Psoas muscle (tissue), 8 donors: ENCODE measurements around the gene ZNF385B. TPM values are rescaled to one million over a fixed set of nuclear protein-coding genes. Genes with fewer than 3 reads are reported as not detected.
A peak's percentile ranks its signal among the peaks of the same experiment; 100 is the strongest.

Experiments
- ATAC-seq, 4 donors: fragments of 200-7000 bp; cut with Tn5 transposase; one replicate each; pipeline ENCODE4 v1.9.1; 2020; ENCODE audit warnings: moderate library complexity in 3 of 4, mild to moderate bottlenecking in 2 of 4
- DNase-seq, 2 donors: peaks; one replicate each; pipeline ENCODE4 v3.0.0-alpha.2; 2020
- H3K27ac ChIP-seq: fragments of 200-600 bp; one replicate; pipeline ENCODE4 v1.8.0; 2022
- H3K27me3 ChIP-seq, 3 donors: fragments of 200-600 bp in 1 of 3; one replicate each; pipeline versions ENCODE4 v1.6.1 to v1.8.0; 2013 to 2022; ENCODE audit warnings: low read length in 2 of 3, mild to moderate bottlenecking in 2 of 3, moderate library complexity in 1 of 3; ENCODE audit not compliant: insufficient read depth in 3 of 3
- H3K36me3 ChIP-seq, 2 donors: fragments of 200-600 bp in 1 of 2; one replicate each; pipeline versions ENCODE4 v1.6.1 to v1.8.0; 2013 to 2022; ENCODE audit warnings: low read depth in 1 of 2, mild to moderate bottlenecking in 1 of 2, moderate library complexity in 1 of 2; ENCODE audit not compliant: insufficient read depth in 1 of 2
- H3K4me1 ChIP-seq: fragments of 200-600 bp; one replicate; pipeline ENCODE4 v1.8.0; 2022
- H3K4me3 ChIP-seq: fragments of 200-600 bp; one replicate; pipeline ENCODE4 v1.8.0; 2022; ENCODE audit warnings: mild to moderate bottlenecking
- H3K9me3 ChIP-seq: fragments of 200-600 bp; one replicate; pipeline ENCODE4 v1.8.0; 2022
- CTCF ChIP-seq: fragments of 200-600 bp; IDR thresholded peaks from one replicate; pipeline ENCODE4 v1.8.0; 2022; ENCODE audit warnings: antibody characterized with exemption
- WGBS, 3 donors: extraction: QIAGEN DNeasy Blood & Tissue Kit; methylation state at CpG; one replicate each; pipeline versions ENCODE4 v1.1.6 to v1.1.7; 2013; 5-methylcytosine and 5-hydroxymethylcytosine counted together
- intact Hi-C, 2 donors: fragments of 100-400 bp; cut with DNase I; formaldehyde crosslinking; loops; one replicate each; pipeline versions ENCODE4 v1.11.0 to v1.14.2; 2022
- polyA plus RNA-seq, 3 donors: library from polyadenylated mRNA; stranded (reverse); fragments of 200-250 nt; gene quantifications; one replicate each; pipeline ENCODE4 v1.2.3, GENCODE V29; 2013
- total RNA-seq, 4 donors: library from RNA; stranded (reverse); fragmentation: NEBNext Ultra II Directional in 2 of 4; extraction: Animal tissue kit (Norgen Biotek cat#: 25700) in 2 of 4; gene quantifications; one replicate each; pipeline versions ENCODE4 v1.2.1 to v1.2.4, GENCODE V29; 2021 to 2023
- donor health status: healthy with polysubstance abuse.
- donor health status: DM: no; HTN: no; CAD: no; lungs with moderate emphysema.
- donor health status: Bipolar disorder and iron deficiency.
- donor health status: healthy.
- donor health status: DM: yes; HTN: yes; CAD: no.
- donor health status: DM: no; HTN: no; CAD: no.
- donor health status: DM: no; HTN: no; CAD: no.
- donor health status: DM: yes; HTN: yes; CAD: no.

ZNF385B gene
- total and polyA plus RNA-seq, 7 donors = 8.8 to 42.9 (median 18.1) TPM

DNA sequence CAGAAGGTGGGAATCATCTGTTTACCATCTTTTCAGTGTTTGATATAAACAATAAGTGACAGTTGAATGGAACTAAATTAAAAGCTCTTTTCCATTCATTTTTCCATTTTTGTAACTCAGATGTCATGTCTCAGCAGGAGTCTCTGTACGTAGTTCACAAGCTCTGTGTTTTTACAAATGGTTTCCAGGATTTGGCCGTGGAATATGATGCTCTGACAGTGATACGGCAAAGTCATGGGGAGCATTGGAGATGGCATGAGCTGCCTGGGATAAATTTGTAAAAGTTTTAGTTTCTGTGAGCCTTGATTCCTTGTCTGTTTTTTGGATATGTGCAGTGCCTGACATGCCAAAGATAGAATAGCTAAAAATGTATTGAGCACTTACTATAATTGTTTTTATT, 428.7 kb downstream of the ZNF385B start:
- no peak for DNase-seq
- no peak for ATAC-seq
- H3K36me3 ChIP-seq = no peaks in the 10 kb centered on the region
- H3K27me3 ChIP-seq = peaks cover 0 to 1% (median 0%) of the 10 kb centered on the region in 3 donors
- TF ChIP-seq CTCF = no peak
- H3K4me1 ChIP-seq = no peaks in the 10 kb centered on the region
- H3K9me3 ChIP-seq = no peaks in the 10 kb centered on the region
- intact Hi-C loops = no loop called here
- 85 to 92% (median 89%) methylated on average over 3 of the region's 3 CpGs for WGBS, 3 donors
- H3K4me3 ChIP-seq = no peak overlapping the region
- no peak overlapping the region for H3K27ac ChIP-seq

- Histone ChIP-seq H3K27me3 (peaks cover 0 to 1% (median 0%) of the 10 kb centered on the region in 3 donors), H3K27ac (no peak overlapping the region), H3K4me1 (no peaks in the 10 kb centered on the region), H3K9me3 (no peaks in the 10 kb centered on the region), H3K36me3 (no peaks in the 10 kb centered on the region), H3K4me3 (no peak overlapping the region)
- intact Hi-C loops = loop anchor here in 1 of 2 donors (10.0 kb wide), 1 partner anchor 205 kb away; no protein-coding TSS in a partner anchor
- DNase-seq (no peak), ATAC-seq (no peak)
- 87 to 89% (median 88%) methylated on average over 2 of the region's 2 CpGs for WGBS, 3 donors
- TF ChIP-seq CTCF = no peak
Measured at GRCh38 chr2:179429597-179429996, 431.8 kb downstream of the ZNF385B start.

DNA sequence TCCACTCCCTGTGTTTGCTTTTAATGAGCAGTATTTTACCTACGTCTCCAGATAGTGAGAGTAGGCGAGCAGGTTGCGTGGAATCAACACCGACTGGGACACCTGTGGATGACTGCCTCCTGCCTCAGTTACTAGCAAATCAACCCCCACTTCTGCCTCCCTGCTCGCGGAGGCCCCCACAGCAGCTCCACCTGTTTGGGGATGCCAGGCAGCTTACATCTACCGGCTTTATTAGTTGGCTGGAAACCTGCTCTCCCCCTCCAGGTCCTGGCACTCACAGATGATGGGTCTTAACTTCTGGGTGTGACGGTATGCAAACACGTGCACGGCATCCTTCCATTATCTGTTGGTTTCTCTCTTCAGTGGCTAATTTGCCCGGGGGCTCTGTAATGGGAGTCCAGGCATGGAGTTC, 432.3 kb downstream of the ZNF385B start:
- no peaks in the 10 kb centered on the region for H3K4me1 ChIP-seq
- ATAC-seq = peak in 2 of 4 donors; percentile 5 to 22

GRCh38 chr2:179428649-179429048, 432.8 kb downstream of the ZNF385B start:
- no peaks in the 10 kb centered on the region for H3K9me3 ChIP-seq
- 6 to 11% (median 7%) methylated on average over 7 of the region's 7 CpGs for WGBS, 3 donors
- TF ChIP-seq CTCF = no peak
- DNase-seq (no peak), ATAC-seq (peak in 2 of 4 donors; percentile 22 to 28)
- no peaks in the 10 kb centered on the region for H3K4me1 ChIP-seq
- no peaks in the 10 kb centered on the region for H3K36me3 ChIP-seq
- H3K27ac ChIP-seq = no peak overlapping the region
- intact Hi-C loops = loop anchor here in 1 of 2 donors (10.0 kb wide), 1 partner anchor 204 kb away; no protein-coding TSS in a partner anchor
- peaks cover 0 to 1% (median 0%) of the 10 kb centered on the region in 3 donors for H3K27me3 ChIP-seq
- H3K4me3 ChIP-seq = no peak overlapping the region

More for the DNA sequence above, 432.3 kb downstream of the ZNF385B start:
- no peak for TF ChIP-seq CTCF
- H3K27me3 ChIP-seq = peaks cover 0 to 1% (median 0%) of the 10 kb centered on the region in 3 donors
- WGBS, 3 donors = 28 to 38% (median 34%) methylated on average over 11 of the region's 11 CpGs
- H3K9me3 ChIP-seq = no peaks in the 10 kb centered on the region
- no peak overlapping the region for H3K4me3 ChIP-seq
- no peaks in the 10 kb centered on the region for H3K36me3 ChIP-seq
- intact Hi-C loops = loop anchor here in 1 of 2 donors (10.0 kb wide), 1 partner anchor 204 kb away; no protein-coding TSS in a partner anchor
- no peak overlapping the region for H3K27ac ChIP-seq
- no peak for DNase-seq

DNA sequence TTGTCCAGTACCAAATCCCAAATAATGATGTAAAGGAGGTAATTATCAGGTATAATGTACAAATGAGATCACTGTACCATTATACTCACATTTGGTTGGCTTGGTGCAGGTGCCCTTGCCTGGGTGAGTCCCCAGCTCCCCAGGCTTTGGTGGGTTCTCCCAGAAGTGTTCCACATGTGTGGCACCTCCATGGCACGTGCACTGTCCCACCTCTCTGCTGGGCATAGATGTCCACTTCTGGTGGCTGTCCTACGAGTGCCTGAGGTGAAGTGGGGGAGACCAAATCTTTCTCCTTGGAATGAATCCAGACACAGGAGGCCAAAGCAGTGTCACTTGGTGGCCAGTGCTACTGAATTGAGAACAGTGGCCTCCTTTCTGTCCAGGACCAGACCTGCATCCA, 434.3 kb downstream of the ZNF385B start:
- TF ChIP-seq CTCF = no peak

More for the DNA sequence above, 434.3 kb downstream of the ZNF385B start:
- peaks cover 0 to 1% (median 0%) of the 10 kb centered on the region in 3 donors for H3K27me3 ChIP-seq
- no peaks in the 10 kb centered on the region for H3K9me3 ChIP-seq
- no peak overlapping the region for H3K4me3 ChIP-seq
- ATAC-seq (no peak), DNase-seq (no peak)
- no peak overlapping the region for H3K27ac ChIP-seq
- no peaks in the 10 kb centered on the region for H3K4me1 ChIP-seq
- intact Hi-C loops = loop anchor here in 1 of 2 donors (10.0 kb wide), 1 partner anchor 202 kb away; no protein-coding TSS in a partner anchor
- 95 to 97% (median 95%) methylated on average over 2 of the region's 2 CpGs for WGBS, 3 donors
- no peaks in the 10 kb centered on the region for H3K36me3 ChIP-seq
